WERI-Rb-1 (cell line): ENCODE measurements around the gene ZNF331.

ENCODE experiments used
- DNase-seq: peaks from one replicate; pipeline ENCODE4 v3.0.0-alpha.2; 2020
- H3K27ac ChIP-seq: fragments of 250-450 bp; sonication (Bioruptor Pico); 2 replicates; pipeline ENCODE4 v1.5.1; 2020; ENCODE audit warnings: mild to moderate bottlenecking, moderate library complexity
- H3K27me3 ChIP-seq: fragments of 250-450 bp; sonication (Bioruptor Pico); 2 replicates; pipeline ENCODE4 v1.5.1; 2021; ENCODE audit warnings: mild to moderate bottlenecking, low read depth, moderate library complexity; ENCODE audit not compliant: insufficient read depth, severe bottlenecking
- H3K36me3 ChIP-seq: fragments of 250-450 bp; sonication (Bioruptor Pico); 2 replicates; pipeline ENCODE4 v1.5.1; 2020; ENCODE audit warnings: mild to moderate bottlenecking, moderate library complexity
- H3K4me3 ChIP-seq: 2 replicates; pipeline ENCODE4 v1.5.1; 2011; ENCODE audit warnings: low read depth, mild to moderate bottlenecking, control low read depth, low read length
- H3K9me3 ChIP-seq: fragments of 250-450 bp; sonication (Bioruptor Pico); 2 replicates; pipeline ENCODE4 v1.5.1; 2021; ENCODE audit warnings: mild to moderate bottlenecking, moderate library complexity; ENCODE audit not compliant: severe bottlenecking
- CTCF ChIP-seq: IDR thresholded peaks from 2 replicates; pipeline ENCODE4 v1.5.1; 2011; ENCODE audit warnings: low read depth, mild to moderate bottlenecking, control low read depth, inconsistent platforms, low read length

ZNF331 gene

GRCh38 chr19:53520163-53520546 lies 17.8 kb upstream of the ZNF331 start:
- Histone ChIP-seq H3K27ac (peak overlapping the region; percentile 69), H3K4me3 (peak overlapping the region; percentile 23; the same call in 1 of the 2 replicates)
- no peak for TF ChIP-seq CTCF

GRCh38 chr19:53520547-53521372 lies 17.2 kb upstream of the ZNF331 start:
- peak overlapping the region; percentile 92 for H3K4me3 ChIP-seq
- peak; percentile 93 for DNase-seq
- peak overlapping the region; percentile 69 for H3K27ac ChIP-seq

More at GRCh38 chr19:53520163-53520546, 17.8 kb upstream of the ZNF331 start:
- Histone ChIP-seq H3K27me3 (no peaks in the 10 kb centered on the region), H3K9me3 (peaks cover 10% of the 10 kb centered on the region), H3K36me3 (no peaks in the 10 kb centered on the region)
- no peak for DNase-seq

GRCh38 chr19:53521373-53522202 lies 16.4 kb upstream of the ZNF331 start:
- DNase-seq, result no peak
- peak overlapping the region; percentile 51; the same call in 1 of the 2 replicates for H3K27ac ChIP-seq
- H3K27me3 ChIP-seq, result no peaks in the 10 kb centered on the region
- peaks cover 3% of the 10 kb centered on the region for H3K36me3 ChIP-seq
- peak overlapping the region; percentile 92 for H3K4me3 ChIP-seq
- no peak for TF ChIP-seq CTCF
- H3K9me3 ChIP-seq, result peaks cover 13% of the 10 kb centered on the region

More at GRCh38 chr19:53520547-53521372, 17.2 kb upstream of the ZNF331 start:
- peaks cover 10% of the 10 kb centered on the region for H3K9me3 ChIP-seq
- H3K27me3 ChIP-seq, result no peaks in the 10 kb centered on the region
- H3K36me3 ChIP-seq, result peaks cover under 1% of the 10 kb centered on the region
- no peak for TF ChIP-seq CTCF

- Histone ChIP-seq H3K27me3 (no peaks in the 10 kb centered on the region), H3K4me3 (no peak overlapping the region), H3K9me3 (peaks cover 3% of the 10 kb centered on the region), H3K27ac (no peak overlapping the region), H3K36me3 (peaks cover 3% of the 10 kb centered on the region)
- no peak for TF ChIP-seq CTCF
- DNase-seq, result no peak
Measured at GRCh38 chr19:53525922-53526321, 12.0 kb upstream of the ZNF331 start.

- no peak for TF ChIP-seq CTCF
- H3K27me3 ChIP-seq, result no peaks in the 10 kb centered on the region
- peaks cover 3% of the 10 kb centered on the region for H3K9me3 ChIP-seq
- peaks cover 3% of the 10 kb centered on the region for H3K36me3 ChIP-seq
- no peak for DNase-seq
- H3K4me3 ChIP-seq, result no peak overlapping the region
- no peak overlapping the region for H3K27ac ChIP-seq
Measured at GRCh38 chr19:53530622-53531021, 7.3 kb upstream of the ZNF331 start.
